Activated naive CD4-positive, alpha-beta T cell (primary cell): ENCODE results near the gene AIG1.
"Not testable (repeated sequence)": the region's sequence is repeated elsewhere in the genome, so short reads cannot be mapped to it uniquely, and the experiment has no call there.

Experiments used
- DNase-seq, 4 experiments: peaks; one replicate each; lab custom pipeline; 2025; lab: John Stamatoyannopoulos, UW

AIG1 gene

DNA sequence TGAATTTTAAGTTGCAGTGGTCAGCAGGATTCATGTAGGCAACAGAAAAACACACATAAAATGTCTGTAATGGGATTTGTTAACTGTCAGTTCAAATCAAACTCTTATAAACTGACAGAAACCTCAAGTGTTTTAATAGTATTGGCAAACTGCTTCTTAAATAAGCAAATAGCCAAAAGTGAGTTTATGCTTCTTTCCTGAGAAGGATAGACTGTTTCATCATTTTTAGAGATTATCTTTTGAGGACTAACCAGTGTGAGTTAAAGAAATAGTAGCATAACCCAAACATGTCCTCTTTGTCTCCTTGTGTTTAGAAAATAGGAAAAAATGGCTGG, 68.0 kb downstream of the AIG1 start:
- DNase-seq, result no peak

DNA sequence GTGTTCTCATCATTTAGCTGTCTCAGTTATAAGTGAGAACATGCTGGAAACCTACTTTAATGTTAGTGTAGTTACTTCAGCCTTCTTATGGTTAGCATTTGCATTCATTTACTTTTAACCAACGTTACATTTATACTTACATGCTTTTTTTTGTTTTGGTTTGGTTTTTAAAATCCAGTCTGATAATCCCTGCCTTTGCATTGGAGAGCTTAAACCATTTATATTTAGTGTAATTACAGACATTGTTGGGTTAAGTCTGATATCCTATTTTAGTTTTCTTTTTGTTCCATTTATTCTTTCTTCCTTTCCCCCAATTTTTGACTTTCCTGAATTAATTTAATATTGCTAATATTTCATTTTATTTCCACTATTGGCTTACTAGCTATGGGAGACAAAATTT, 70.2 kb downstream of the AIG1 start:
- no peak for DNase-seq

DNA sequence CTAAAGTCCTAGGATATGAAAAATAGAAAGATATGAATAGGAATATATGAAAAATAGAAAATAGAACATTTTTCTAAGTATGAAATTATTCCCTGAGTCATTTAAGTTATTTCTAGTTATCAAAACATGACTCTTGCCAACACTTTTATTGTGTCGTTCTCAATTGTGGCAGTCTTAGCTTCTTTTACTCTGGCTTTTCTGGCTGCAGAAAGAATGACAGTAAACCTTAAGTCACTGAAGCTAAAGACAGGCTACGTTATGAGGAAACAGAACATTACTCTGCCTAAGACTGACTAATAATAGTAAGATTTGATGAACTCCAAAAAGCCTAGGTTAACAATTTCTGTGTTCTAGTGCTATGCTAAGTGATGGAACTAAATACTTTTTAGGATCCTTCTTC, 74.6 kb downstream of the AIG1 start:
- DNase-seq, result no peak

DNA sequence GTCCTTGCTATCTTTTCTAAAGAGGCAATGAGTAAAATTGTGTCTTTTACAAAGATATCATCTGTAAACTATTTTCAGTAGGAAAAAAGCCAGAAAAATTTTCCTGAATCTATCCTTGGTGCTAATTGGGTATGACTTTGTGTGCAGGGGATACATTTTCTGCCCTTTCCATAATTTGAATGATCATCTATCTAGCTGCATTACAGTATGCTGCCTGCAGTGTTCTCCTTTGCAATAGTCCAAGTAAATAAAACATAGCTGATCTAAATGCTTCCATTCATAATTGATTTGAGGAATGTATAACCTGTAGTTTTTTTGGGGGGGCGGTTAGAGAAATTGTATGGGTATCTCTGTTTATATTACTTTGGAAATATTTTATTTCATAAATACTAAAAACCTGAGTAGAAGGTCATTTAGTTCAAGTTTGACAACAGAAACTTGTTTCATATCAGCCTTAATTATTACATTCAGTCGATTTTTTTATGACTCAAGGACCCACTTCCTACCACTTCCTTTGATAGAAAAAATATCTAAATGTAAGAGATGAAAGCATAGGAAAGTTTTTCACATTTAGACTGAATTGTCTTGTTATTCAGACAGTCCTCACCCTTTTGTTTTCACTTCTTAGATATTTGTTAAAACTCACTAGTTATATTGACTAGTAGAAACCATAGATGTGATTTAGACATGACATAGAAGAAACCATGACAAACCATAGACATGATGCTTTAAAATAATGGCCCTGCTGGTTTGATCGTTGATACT, 75.3 kb downstream of the AIG1 start:
- DNase-seq, result no peak

DNA sequence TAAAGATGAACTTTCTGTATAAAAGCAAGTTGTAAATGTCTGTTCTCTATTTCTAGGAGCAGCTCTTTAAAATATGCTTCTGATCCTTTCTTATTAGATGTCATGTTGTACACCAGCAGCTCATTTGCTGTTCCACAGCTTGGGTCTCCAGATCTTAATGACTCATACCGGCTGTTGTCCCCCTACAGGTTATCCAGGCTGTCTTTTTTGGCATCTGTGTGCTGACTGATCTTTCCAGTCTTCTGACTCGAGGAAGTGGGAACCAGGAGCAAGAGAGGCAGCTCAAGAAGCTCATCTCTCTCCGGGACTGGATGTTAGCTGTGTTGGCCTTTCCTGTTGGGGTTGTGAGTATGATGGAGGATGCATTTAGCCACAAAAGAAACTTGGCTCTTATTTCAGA, 76.0 kb downstream of the AIG1 start:
- no peak for DNase-seq

DNA sequence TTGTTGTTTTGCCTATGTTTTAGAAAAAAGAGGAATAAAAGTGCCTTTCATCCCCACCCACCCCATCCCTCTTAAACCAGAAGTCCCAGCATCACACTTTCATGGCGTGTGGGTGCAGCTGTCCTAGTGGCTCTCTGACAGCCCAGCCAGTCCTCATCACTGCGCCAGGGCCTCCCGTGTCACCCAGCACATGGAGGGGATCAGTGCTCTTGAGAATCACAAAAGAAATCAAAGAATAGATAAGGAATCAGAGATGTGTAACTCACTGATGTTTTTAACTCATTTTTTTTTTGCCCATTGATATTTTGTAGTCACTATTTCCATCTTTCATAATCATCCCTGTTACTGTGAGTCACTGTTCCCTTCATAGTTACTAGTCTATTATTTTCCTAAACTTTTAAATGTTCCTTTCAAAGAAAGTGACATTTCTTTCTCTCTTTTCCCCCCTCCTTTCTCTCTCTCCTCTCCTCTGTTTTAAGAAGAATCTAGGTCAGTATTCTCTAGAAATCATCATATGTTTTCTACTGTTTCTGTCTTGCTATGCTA, 78.6 kb downstream of the AIG1 start:
- DNase-seq, result no peak

DNA sequence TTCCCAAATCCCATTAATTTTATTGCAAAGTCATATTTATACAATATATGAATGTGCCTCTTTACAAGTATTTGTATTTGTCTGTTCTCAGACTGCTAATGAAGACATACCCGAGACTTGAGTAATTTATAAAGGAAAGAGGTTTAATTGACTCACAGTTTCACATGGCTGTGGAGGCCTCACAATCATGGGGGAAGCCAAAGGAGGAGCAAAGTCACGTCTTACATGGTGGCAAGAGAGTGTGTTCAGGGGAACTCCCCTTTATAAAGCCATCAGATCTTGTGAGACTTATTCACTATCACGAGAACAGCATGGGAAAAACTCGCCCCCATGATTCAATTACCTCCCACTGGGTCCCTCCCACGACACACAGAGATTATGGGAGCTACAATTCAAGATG, 79.2 kb downstream of the AIG1 start:
- DNase-seq, result not testable (repeated sequence)

DNA sequence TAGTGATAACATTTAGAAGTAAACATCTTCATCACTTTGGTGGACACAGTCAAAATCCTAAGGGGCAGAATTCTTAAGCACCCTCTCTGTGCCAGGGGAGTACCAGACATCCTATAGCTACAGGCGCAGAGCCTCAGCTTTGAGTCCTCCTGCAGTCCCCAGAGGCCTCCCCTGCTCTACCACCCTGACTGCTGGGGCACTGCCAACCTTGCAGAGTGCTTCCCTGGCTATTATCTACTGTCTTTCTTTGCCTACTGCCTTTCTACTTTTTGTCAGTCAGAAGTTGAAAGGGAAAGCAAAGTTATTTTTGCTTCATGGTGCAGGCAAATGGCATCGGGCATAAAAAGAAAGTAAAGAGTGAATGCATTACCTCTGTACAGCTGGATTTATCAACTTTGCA, 80.1 kb downstream of the AIG1 start:
- no peak for DNase-seq

DNA sequence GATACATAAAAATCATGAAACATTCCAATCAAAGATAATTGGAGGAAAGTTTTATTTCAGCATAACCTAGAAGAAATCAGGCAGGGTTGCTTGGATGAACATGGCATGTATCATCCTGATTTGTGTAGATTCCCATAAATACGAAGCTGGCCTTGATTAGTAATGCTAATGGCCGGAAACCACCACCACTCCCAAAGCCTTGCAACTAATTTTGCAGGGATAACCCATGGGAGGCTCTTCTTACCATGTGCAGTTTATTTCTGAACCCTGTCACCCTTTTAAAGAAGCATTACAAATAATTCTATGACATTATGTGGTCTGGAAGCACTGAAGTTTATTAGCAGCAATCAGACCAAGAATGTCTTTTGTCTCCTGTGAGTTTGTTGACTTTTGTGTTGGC, 80.8 kb downstream of the AIG1 start:
- DNase-seq, result no peak

DNA sequence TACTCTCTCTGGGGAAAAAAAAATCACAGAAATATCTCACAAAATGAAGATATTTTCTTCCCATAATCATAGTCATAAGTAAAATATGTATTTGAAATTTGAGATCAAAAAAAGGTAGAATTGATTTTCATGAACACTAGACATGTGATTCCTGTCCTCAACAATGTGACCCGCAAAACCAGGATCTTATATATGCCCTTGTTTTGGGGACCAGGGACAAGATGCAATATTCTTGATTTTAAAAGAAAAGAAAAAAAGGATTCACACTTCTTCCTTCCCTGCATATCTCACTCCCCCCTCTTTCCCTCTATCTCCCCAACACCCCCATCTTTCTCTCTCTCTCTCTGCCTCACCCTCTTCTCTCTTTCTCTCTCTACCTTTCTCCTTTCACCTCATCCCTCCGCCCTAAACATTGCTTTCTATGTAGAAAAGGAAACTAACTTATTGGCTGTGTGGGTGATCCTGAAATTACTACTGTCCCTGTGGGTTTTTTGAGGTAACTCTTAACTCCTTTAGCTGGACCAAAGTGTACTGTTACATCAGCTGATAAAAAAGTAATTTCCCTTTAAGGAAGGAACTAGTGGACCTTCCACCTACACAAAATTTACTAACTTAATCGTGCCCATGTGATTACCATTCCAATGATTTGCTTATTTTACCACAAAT, 85.6 kb downstream of the AIG1 start:
- no peak for DNase-seq

DNA sequence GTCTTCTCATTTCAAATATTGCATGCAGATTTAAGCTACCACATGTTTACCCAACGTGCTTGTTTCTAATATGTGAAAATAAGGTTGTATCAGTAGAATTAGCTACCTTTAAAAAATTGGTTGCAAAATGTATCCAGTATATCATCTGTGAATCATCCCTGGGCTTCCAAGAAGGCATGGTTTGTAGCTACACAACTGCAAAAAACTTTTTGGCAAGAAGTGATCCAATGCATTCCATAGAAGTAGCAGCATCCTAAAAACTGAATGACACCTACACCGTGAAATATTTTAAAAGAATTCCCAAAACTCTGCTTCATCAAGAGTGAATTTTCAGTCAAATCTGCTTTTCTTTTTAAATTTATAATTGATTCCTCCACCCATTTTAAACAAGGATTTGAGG, 89.1 kb downstream of the AIG1 start:
- no peak for DNase-seq

DNA sequence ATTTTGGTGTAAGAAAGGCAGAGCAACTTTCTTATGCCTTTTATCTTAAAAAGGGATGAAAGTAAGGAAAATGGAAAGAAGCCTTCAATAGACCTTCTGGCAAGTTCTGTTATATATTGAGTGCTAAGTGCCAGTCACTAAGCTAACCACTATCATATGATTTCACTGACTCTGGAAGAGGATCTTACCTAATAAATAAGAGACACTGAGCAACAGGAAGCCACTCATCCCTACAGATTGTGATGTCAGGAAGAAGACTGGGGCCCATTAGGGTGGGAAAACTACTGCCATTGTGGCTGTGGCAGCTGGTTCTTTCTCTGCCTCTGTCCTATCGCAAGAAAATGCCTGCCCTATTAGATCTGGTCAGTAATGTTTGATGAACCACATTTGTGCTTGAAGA, 89.6 kb downstream of the AIG1 start:
- no peak for DNase-seq

DNA sequence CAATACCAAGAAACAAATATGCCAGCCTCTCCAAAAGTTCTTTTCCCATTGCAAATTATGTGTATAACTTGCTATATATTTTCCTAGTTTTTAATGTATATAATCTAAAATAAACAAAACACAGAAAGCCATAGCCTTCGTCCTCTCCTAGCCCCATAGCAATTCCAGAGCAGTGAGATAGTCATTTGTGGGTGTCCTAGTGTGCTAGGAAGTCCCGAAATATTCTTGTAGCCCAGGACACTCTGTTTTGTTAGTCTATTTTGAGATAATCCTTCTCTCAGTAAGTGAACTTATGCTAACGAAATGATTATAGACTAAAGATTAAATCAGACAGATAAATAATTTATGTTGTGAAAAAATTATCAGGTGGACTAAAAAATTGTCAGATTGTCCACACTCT, 90.7 kb downstream of the AIG1 start:
- no peak for DNase-seq

DNA sequence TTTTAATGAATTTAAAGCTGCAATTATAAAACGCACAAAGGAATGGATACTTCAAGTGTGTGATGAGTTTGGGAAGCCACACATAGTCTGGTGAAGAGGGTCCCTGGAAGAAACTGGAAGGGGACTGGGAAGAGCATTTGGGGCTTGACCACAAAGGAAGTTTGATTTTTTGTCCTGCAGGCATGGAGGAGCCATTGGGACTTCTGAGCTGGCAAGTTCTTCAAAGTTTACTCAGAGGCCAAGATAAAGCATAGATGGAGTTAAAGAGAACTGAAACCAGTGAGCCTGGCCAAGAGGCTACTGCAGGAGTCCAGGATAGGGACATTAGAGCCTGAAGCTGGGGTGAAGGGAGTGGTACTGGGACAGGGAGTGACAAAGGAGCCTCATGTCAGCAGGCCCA, 95.0 kb downstream of the AIG1 start:
- no peak for DNase-seq

DNA sequence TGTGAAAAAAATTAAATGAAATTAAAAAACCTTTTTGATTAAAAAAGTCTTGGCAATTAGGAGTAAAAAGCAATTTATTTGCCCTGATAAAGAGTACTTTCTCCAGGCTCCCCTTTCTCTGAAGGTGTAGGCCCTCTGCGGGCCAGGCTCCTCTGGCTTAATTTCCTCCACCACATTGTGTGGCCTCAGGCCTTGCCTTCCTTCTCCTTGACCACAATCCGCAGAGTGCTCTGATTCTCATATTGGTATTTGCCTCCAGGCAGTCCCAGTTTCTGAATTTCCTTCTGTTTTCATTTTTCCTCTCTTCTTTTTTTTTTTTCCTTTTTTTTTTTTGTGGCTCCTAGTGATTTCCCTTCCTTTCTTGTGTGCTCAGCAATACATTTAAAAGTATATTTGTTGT, 96.4 kb downstream of the AIG1 start:
- no peak for DNase-seq

DNA sequence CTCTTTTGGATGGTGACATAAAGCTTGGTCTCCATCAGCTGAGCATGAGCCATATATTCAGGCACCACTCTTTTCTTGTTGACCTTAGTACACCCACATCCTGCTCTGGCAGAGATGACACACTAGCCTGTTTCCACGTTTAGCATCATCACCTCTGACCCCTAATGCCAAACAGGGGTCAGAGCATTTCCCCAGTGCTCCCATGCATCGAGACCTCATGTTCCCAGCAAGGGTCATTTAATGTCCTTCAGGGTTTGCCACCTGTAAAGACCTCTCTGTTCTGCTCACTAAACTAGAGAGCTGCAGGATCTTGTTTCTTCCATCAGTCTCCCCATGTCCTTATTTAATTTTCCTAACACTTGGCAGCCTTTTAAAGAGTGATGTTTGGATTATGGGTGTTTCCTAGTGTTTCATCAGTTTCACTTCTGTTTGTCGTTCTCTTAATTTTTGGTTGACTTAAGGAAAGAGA, 97.5 kb downstream of the AIG1 start:
- no peak for DNase-seq

DNA sequence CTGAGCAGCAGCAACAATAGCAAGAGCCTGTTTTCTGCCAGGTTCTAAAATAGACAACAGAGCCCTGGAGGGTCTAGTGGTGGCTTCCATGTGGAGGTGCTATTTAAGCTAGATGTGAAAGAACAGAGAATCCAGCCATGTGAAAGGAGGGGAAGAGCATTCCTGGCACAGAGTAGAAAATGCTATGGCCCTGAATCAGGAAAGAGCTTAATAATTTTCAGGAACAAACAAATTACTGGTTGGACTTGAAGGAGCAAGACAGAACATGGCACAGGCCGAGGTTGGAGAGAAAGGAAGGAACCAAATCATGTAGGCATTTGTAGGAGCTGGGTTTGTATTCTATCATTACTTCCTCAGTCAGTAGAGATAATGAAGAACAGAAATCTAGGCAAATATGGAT, 98.3 kb downstream of the AIG1 start:
- DNase-seq, result no peak

DNA sequence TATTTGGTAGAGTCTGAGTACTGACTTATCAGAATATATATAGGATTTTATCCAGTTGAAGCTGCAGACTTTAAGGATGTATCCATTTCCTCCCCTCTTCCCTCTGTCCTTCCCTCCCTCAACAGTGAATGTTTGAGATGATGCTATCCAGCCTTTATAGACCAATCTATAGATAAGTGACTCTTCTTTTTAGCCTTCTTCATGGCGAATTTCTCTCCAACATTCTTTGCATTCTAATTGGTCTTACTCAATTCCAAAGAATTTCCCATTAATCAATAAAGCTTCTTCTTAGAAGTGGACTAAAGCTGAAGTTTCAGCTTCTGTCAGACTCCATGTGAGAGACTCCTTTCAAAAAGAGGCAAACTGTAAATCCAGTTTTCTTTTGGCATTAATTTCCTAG, 99.3 kb downstream of the AIG1 start:
- no peak for DNase-seq

DNA sequence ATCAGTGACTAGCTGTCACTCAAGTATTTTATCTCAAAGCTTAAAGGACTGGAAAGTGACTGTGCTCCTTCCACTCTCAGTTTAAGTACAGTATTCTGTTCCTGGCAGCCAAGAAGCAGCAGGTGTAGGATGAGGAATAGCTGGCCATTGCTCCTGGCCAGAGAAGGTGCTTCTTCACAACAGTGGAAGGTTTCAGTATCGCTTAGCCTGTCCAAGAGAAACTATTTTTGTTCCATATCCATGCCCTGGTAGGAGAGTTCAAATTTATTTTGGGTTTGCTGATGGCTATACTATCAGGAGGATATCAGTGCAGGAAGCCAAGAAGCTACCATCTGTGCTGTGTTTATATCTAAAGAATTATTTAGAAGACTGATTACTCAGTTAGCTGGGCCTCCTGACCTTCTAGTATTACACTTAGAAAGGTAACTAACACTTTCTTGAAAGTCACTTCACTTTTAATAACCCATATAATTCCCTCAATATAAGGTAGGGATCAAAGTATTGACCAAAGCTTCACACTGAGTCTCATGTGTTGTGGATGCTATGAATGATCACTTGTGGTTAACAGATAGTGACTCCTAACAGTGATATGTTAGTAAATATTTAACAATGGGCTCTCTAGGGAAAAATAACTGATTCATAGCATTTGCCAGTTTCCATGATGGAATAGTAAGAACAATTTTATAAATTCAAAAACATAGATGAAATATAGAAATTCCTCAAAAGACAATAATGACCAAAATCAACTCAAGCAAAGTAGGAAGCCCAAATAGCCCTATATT, 99.9 kb downstream of the AIG1 start:
- no peak for DNase-seq

DNA sequence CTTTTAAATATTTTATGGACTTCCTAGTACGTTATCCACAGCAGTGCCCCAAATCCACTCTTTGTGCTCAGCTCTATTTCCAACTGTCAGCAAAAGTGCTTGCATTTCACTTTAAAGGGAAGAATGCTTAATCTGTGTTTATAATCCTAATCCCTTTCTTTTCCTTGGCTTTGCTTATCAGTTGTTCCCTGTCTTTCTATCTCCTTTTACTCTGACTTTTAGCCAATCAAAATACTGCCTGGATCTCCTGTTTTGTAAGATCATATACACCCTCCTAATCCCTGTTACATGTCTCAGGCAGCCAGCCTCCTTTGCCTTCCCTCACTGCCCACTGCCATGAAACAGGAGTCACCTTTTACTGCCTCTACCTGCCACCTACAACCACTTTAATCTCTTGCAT, 102.9 kb downstream of the AIG1 start:
- no peak for DNase-seq

DNA sequence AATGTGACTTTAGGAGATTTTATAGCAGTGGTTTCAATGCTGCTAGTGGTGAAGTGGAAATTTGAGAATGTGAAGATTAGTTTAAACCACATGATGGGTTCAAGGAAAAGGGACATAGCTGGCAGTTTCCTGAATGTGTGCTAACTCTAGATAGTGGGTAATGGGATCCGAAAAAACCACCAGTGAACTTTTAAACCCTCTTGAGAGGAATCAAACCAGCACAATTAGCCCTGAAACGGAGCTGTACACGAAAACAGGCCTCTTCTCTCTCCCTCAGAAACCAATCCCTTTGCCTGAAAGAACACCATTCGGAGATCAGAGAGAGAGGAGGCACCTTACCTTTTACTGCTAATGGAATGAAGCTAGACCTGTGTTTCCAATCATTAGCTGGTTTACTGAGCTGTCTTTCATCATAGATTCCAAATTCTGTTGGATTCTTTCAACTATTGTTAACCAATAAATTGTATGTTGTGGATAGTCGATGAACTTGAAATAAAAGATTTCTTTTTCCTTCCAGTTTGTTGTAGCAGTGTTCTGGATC, 103.9 kb downstream of the AIG1 start:
- DNase-seq, result no peak

DNA sequence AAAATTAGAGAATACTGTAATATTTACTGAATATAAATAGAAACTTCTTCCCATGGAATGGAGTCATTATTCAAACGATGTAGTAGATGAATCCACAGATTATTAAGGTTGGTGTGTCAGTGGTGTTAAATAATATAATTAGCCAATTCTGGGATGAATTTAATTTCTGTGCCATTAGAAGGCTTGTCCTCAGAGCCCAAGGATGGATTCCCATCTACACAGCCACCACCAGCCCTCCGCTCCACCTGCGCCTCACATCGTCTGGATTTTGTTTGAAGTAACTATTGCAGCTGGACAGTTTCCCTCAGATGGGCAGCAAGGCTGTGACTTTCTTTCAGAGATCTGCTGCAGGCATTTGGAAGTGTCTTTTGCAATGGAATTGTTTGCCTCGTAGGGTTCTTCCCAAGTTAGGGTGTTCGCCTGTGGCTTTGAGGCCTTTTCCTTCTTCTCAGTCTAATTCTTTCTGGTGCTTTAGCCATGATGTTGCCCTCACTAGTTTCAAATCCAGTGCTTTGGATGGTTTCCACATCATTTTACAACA, 104.7 kb downstream of the AIG1 start:
- no peak for DNase-seq
